IMR-90 (cell line): ENCODE results near the gene NBEAL1. TPM values are rescaled to one million over a fixed set of nuclear protein-coding genes. Genes with fewer than 3 reads are reported as not detected.

Experiments used
- ATAC-seq: fragments of 200-7000 bp; cut with Tn5 transposase; 2 replicates; pipeline ENCODE4 v1.9.1; 2020; ENCODE audit warnings: low read depth, mild to moderate bottlenecking, moderate library complexity
- BruUV-seq: library from RNA; stranded (reverse); fragments of 400-500 nt; replicated peaks from 2 replicates; lab custom pipeline; 2021; lab: Mats Ljungman, UMichigan
- CTCF ChIA-PET: fragments of 300-600 bp; formaldehyde crosslinking; extraction: SDS; loops from one replicate; lab custom pipeline; 2021; ENCODE audit warnings: antibody characterized with exemption; lab: Yijun Ruan, JAX
- POLR2A ChIA-PET: fragments of 300-600 bp; sonication (Branson Sonifier 250); formaldehyde crosslinking; loops from one replicate; lab custom pipeline; 2022; ENCODE audit warnings: antibody characterized with exemption; ENCODE audit not compliant: unreplicated experiment; lab: Charles Lee
- DNase-seq: peaks from one replicate; pipeline ENCODE4 v3.0.0; 2013
- H2AFZ ChIP-seq: replicated peaks from 2 replicates; pipeline ENCODE3; 2013; ENCODE audit warnings: low read length, mild to moderate bottlenecking; ENCODE audit not compliant: poor library complexity
- H2AK5ac ChIP-seq: 2 replicates; pipeline ENCODE4 v1.6.1; 2013; ENCODE audit warnings: low read depth, low read length, inconsistent platforms
- H2AK9ac ChIP-seq: replicated peaks from 2 replicates; pipeline ENCODE3; 2013; ENCODE audit warnings: mild to moderate bottlenecking, low read depth, low read length, moderate library complexity; ENCODE audit not compliant: poor library complexity
- H2BK120ac ChIP-seq: 2 replicates; pipeline ENCODE4 v1.6.1; 2013; ENCODE audit warnings: low read depth, low read length, inconsistent platforms
- H2BK15ac ChIP-seq: 3 replicates; pipeline ENCODE4 v1.6.1; 2013; ENCODE audit warnings: low read depth, low read length, inconsistent platforms
- H2BK20ac ChIP-seq: 2 replicates; pipeline ENCODE4 v1.6.1; 2013; ENCODE audit warnings: low read depth, mild to moderate bottlenecking, inconsistent platforms, low read length, moderate library complexity
- H2BK5ac ChIP-seq: 2 replicates; pipeline ENCODE4 v1.6.1; 2013; ENCODE audit warnings: mild to moderate bottlenecking, low read depth, low read length, inconsistent platforms; ENCODE audit not compliant: poor library complexity, severe bottlenecking
- H3K14ac ChIP-seq: replicated peaks from 2 replicates; pipeline ENCODE4 v1.6.1; 2013; ENCODE audit warnings: low read depth, low read length, inconsistent platforms
- H3K18ac ChIP-seq: 2 replicates; pipeline ENCODE4 v1.6.1; 2013; ENCODE audit warnings: low read depth, low read length, control low read depth
- H3K23ac ChIP-seq: 2 replicates; pipeline ENCODE4 v1.6.1; 2013; ENCODE audit warnings: low read depth, low read length, inconsistent platforms
- H3K27ac ChIP-seq: 2 replicates; pipeline ENCODE4 v1.5.1; 2013; ENCODE audit warnings: mild to moderate bottlenecking, control low read depth, low read length; ENCODE audit not compliant: insufficient read depth
- H3K27me3 ChIP-seq: 2 replicates; pipeline ENCODE4 v1.6.1; 2013; ENCODE audit warnings: low read length; ENCODE audit not compliant: control insufficient read depth, insufficient read depth
- H3K36me3 ChIP-seq: 2 replicates; pipeline ENCODE4 v1.6.1; 2013; ENCODE audit warnings: low read length, mixed read lengths; ENCODE audit not compliant: control insufficient read depth, insufficient read depth
- H3K4ac ChIP-seq: 2 replicates; pipeline ENCODE4 v1.6.1; 2013; ENCODE audit warnings: low read depth, low read length, inconsistent platforms
- H3K4me1 ChIP-seq: 2 replicates; pipeline ENCODE4 v1.6.1; 2013; ENCODE audit warnings: low read length, mixed read lengths; ENCODE audit not compliant: control insufficient read depth, insufficient read depth
- H3K4me2 ChIP-seq: 2 replicates; pipeline ENCODE4 v1.6.1; 2013; ENCODE audit warnings: low read depth, mild to moderate bottlenecking, control low read depth, low read length, moderate library complexity
- H3K4me3 ChIP-seq: 2 replicates; pipeline ENCODE4 v1.5.1; 2013; ENCODE audit warnings: low read depth, mild to moderate bottlenecking, control low read depth, low read length, moderate library complexity; ENCODE audit not compliant: insufficient read depth
- H3K56ac ChIP-seq: 2 replicates; pipeline ENCODE4 v1.6.1; 2013; ENCODE audit warnings: low read length, inconsistent platforms; ENCODE audit not compliant: insufficient read depth; ENCODE audit errors: extremely low read depth
- H3K79me1 ChIP-seq, 2 experiments: 2 replicates each; pipeline ENCODE4 v1.6.1; 2013; ENCODE audit warnings: low read length in 2 of 2, inconsistent platforms in 1 of 2, low read depth in 1 of 2
- H3K9ac ChIP-seq: 2 replicates; pipeline ENCODE4 v1.6.1; 2013; ENCODE audit warnings: low read depth, low read length, control low read depth
- H3K9me1 ChIP-seq: 2 replicates; pipeline ENCODE4 v1.6.1; 2013; ENCODE audit warnings: low read length, inconsistent platforms; ENCODE audit not compliant: insufficient read depth
- H3K9me3 ChIP-seq: 2 replicates; pipeline ENCODE4 v1.6.1; 2013; ENCODE audit warnings: low read length; ENCODE audit not compliant: control insufficient read depth, insufficient read depth
- H4K20me1 ChIP-seq: 2 replicates; pipeline ENCODE4 v1.6.1; 2013; ENCODE audit warnings: low read length, inconsistent platforms; ENCODE audit not compliant: insufficient read depth
- H4K5ac ChIP-seq: 2 replicates; pipeline ENCODE4 v1.6.1; 2013; ENCODE audit warnings: mild to moderate bottlenecking, low read depth, low read length, control low read depth
- H4K8ac ChIP-seq, 2 experiments: 2 replicates each; pipeline ENCODE4 v1.6.1; 2013; ENCODE audit warnings: low read depth in 2 of 2, low read length in 2 of 2, control low read depth in 1 of 2, inconsistent platforms in 1 of 2
- H4K91ac ChIP-seq: 2 replicates; pipeline ENCODE4 v1.6.1; 2013; ENCODE audit warnings: low read depth, low read length, inconsistent platforms; ENCODE audit not compliant: insufficient read depth
- BHLHE40 ChIP-seq: fragments of 150-350 bp; IDR thresholded peaks from 2 replicates; pipeline ENCODE4 v1.6.1; 2016; ENCODE audit warnings: mild to moderate bottlenecking, low read depth, low read length
- CEBPB ChIP-seq: IDR thresholded peaks from 2 replicates; pipeline ENCODE4 v1.6.1; 2012; ENCODE audit warnings: low read depth, low read length, improper control_type of control experiment
- CHD1 ChIP-seq: IDR thresholded peaks from 2 replicates; pipeline ENCODE4 v1.6.1; 2012; ENCODE audit warnings: low read depth, low read length, improper control_type of control experiment
- ELK1 ChIP-seq: fragments of 150-350 bp; IDR thresholded peaks from 2 replicates; pipeline ENCODE4 v1.6.1; 2016; ENCODE audit warnings: low read depth, mild to moderate bottlenecking, low read length, moderate library complexity, borderline replicate concordance
- FOS ChIP-seq: fragments of 150-350 bp; IDR thresholded peaks from 2 replicates; pipeline ENCODE4 v1.6.1; 2016; ENCODE audit warnings: low read depth, low read length
- MAFK ChIP-seq: IDR thresholded peaks from 2 replicates; pipeline ENCODE4 v1.6.1; 2012; ENCODE audit warnings: low read depth, low read length, improper control_type of control experiment
- MXI1 ChIP-seq: IDR thresholded peaks from 2 replicates; pipeline ENCODE4 v1.6.1; 2012; ENCODE audit warnings: low read depth, mild to moderate bottlenecking, low read length, moderate library complexity, borderline replicate concordance
- NFE2L2 ChIP-seq: fragments of 150-350 bp; IDR thresholded peaks from 2 replicates; pipeline ENCODE4 v1.6.1; 2016; ENCODE audit warnings: low read depth, mild to moderate bottlenecking, low read length
- POLR2A ChIP-seq: IDR thresholded peaks from 2 replicates; pipeline ENCODE4 v1.6.1; 2012; ENCODE audit warnings: mild to moderate bottlenecking, low read depth, low read length
- RAD21 ChIP-seq: IDR thresholded peaks from 2 replicates; pipeline ENCODE4 v1.6.1; 2012; ENCODE audit warnings: low read length, improper control_type of control experiment
- RCOR1 ChIP-seq: IDR thresholded peaks from 2 replicates; pipeline ENCODE4 v1.6.1; 2012; ENCODE audit warnings: mild to moderate bottlenecking, low read length, improper control_type of control experiment; ENCODE audit not compliant: insufficient replicate concordance
- SMC3 ChIP-seq: fragments of 150-350 bp; IDR thresholded peaks from 2 replicates; pipeline ENCODE4 v1.6.1; 2016; ENCODE audit warnings: low read depth, mild to moderate bottlenecking, antibody characterized with exemption, low read length, moderate library complexity
- USF2 ChIP-seq: fragments of 150-350 bp; IDR thresholded peaks from 2 replicates; pipeline ENCODE4 v1.6.1; 2017; ENCODE audit warnings: mild to moderate bottlenecking, antibody characterized with exemption, low read length, low read depth
- WGBS, 2 experiments: methylation state at CpG; one replicate each; pipeline versions ENCODE4 v1.1.5 to v1.1.7; 2013; ENCODE audit warnings: missing lambda C conversion rate in 2 of 2; ENCODE audit not compliant: insufficient read length in 1 of 2; ENCODE audit errors: extremely low coverage in 2 of 2; 5-methylcytosine and 5-hydroxymethylcytosine counted together
- dilution Hi-C: fragments of 300-500 bp; cut with HindIII; formaldehyde crosslinking; loops from one replicate; pipeline ENCODE4 v1.14.3; 2018; ENCODE audit warnings: low sequenced_read_pairs; ENCODE audit not compliant: unreplicated experiment
- in situ Hi-C: fragments of 300-500 bp; cut with MboI; formaldehyde crosslinking; loops from 3 replicates; pipeline ENCODE4 v1.14.3; 2019; ENCODE audit warnings: low sequenced_read_pairs, inconsistent platforms, mixed read lengths
- intact Hi-C: fragments of 100-400 bp; cut with micrococcal nuclease; formaldehyde crosslinking; loops from 2 replicates; pipeline ENCODE4 v1.10.0; 2022
- polyA plus RNA-seq, 3 experiments: library from polyadenylated mRNA; depleted of rRNA; stranded (reverse); fragments of >200 nt; gene quantifications; 2 replicates each; pipeline ENCODE4 v1.2.3, GENCODE V29; 2012; ENCODE audit warnings: low replicate concordance in 1 of 3
- total RNA-seq: library from RNA; depleted of rRNA; stranded (reverse); fragments of >200 nt; gene quantifications from 2 replicates; pipeline ENCODE4 v1.2.3, GENCODE V29; 2012

The NBEAL1 gene
- total and polyA plus RNA-seq, 2 of the 4 experiments (the other 2 are of a cell fraction): 6.4 to 38.0 TPM

GRCh38 chr2:203240491-203240890 is 225.8 kb downstream of the NBEAL1 start (continued):
- TF ChIP-seq ELK1: no peak
- no peak for TF ChIP-seq RAD21
- no peak for TF ChIP-seq MAFK
- no peak for TF ChIP-seq BHLHE40
- TF ChIP-seq NFE2L2: no peak
- no peak for TF ChIP-seq FOS
- no peak for TF ChIP-seq POLR2A

GRCh38 chr2:203242518-203242917 is 227.8 kb downstream of the NBEAL1 start:
- no peak overlapping the region for H3K27ac ChIP-seq
- no peak overlapping the region for H4K91ac ChIP-seq
- CTCF ChIA-PET: interaction anchor here (0.6 kb wide), 1 partner anchor 87 kb away, joined by 3 read pairs; no protein-coding TSS in a partner anchor
- BruUV-seq: no TSS peak
- H2BK120ac ChIP-seq: no peak overlapping the region
- H3K9me3 ChIP-seq: no peaks in the 10 kb centered on the region
- H4K20me1 ChIP-seq: no peaks in the 10 kb centered on the region
- H2AK5ac ChIP-seq: no peak overlapping the region
- no peak overlapping the region for H2BK15ac ChIP-seq
- dilution Hi-C loops (no loop called here), in situ Hi-C loops (loop anchor here (25.0 kb wide), 1 partner anchor 570 kb away; no protein-coding TSS in a partner anchor), intact Hi-C loops (no loop called here)
- POLR2A ChIA-PET: no interaction called here
- no peak overlapping the region for H3K4me2 ChIP-seq
- no peak overlapping the region for H2BK5ac ChIP-seq
- no peak overlapping the region for H3K4ac ChIP-seq
- H2BK20ac ChIP-seq: no peak overlapping the region
- DNase-seq (no peak), ATAC-seq (no peak)
- WGBS, 2 experiments: no CpG with 5 or more reads among the region's 6 CpGs
- no peaks in the 10 kb centered on the region for H3K27me3 ChIP-seq
- H3K9ac ChIP-seq: no peak overlapping the region
- H2AFZ ChIP-seq: no peak overlapping the region
- H4K5ac ChIP-seq: no peak overlapping the region
- H3K4me3 ChIP-seq: no peak overlapping the region
- H3K23ac ChIP-seq: no peak overlapping the region
- peaks cover 5% of the 10 kb centered on the region for H3K36me3 ChIP-seq
- H3K18ac ChIP-seq: no peak overlapping the region
- no peak overlapping the region for H3K14ac ChIP-seq
- no peak overlapping the region for H3K56ac ChIP-seq
- H3K79me1 ChIP-seq: peaks cover 29 to 52% of the 10 kb centered on the region in 2 experiments
- H4K8ac ChIP-seq: no peak overlapping the region
- peaks cover 3% of the 10 kb centered on the region; the same call in 1 of the 2 replicates for H3K4me1 ChIP-seq
- H2AK9ac ChIP-seq: no peak overlapping the region
- H3K9me1 ChIP-seq: 0 out of 2 replicates have a peak, but pooled peaks cover 3% of the 10 kb centered on the region
- no peak for TF ChIP-seq MAFK
- no peak for TF ChIP-seq RAD21
- TF ChIP-seq FOS: no peak
- TF ChIP-seq RCOR1: no peak
- TF ChIP-seq USF2: no peak
- no peak for TF ChIP-seq SMC3
- no peak for TF ChIP-seq MXI1
- TF ChIP-seq CEBPB: no peak
- no peak for TF ChIP-seq CHD1
- TF ChIP-seq ELK1: no peak
- TF ChIP-seq NFE2L2: no peak
- TF ChIP-seq POLR2A: no peak
